OCI-LY1 (cell line): ENCODE data around the gene FMN1.

Experiments
- EZH2 ChIP-seq: fragments of 200-600 bp; sonication (generic), shearing (Covaris generic); IDR thresholded peaks from 2 replicates; pipeline ENCODE4 v1.8.0; 2017; ENCODE audit warnings: borderline replicate concordance, mixed run types, mild to moderate bottlenecking, antibody characterized with exemption, low read length, moderate library complexity, mixed read lengths
- TF ChIP-seq, protein P1 (sequence below): fragments of 200-600 bp; sonication (generic), shearing (Covaris generic); IDR thresholded peaks from 2 replicates; pipeline ENCODE4 v1.5.1; 2017; ENCODE audit warnings: mild to moderate bottlenecking, antibody characterized with exemption, low read length, moderate library complexity, mixed read lengths

DNA sequence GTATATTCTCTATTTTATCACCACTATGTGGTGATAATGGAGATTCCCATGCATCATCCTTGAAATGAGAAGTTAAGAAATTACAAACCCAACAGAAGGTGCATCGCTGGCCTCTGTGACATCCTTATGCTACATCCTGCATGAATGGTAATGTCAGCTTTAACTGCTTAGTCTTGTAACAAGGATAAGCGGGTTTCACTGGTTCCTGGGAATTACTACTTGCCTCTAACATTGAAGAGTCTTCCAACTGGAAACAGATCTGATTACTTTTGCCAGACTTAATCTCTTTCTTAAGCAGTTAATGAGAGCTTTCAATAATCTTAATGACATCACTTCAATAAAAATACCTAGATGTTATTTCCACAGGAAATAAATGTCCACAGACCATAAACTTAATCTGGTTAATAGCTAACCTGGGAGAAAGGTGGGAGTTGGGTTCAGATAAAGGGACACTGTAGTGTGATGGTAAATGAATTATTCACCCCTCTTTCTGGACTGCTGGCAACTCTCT lies 44.0 kb downstream of the FMN1 start:
- TF ChIP-seq EZH2: no peak
- TF ChIP-seq, protein P1, sequence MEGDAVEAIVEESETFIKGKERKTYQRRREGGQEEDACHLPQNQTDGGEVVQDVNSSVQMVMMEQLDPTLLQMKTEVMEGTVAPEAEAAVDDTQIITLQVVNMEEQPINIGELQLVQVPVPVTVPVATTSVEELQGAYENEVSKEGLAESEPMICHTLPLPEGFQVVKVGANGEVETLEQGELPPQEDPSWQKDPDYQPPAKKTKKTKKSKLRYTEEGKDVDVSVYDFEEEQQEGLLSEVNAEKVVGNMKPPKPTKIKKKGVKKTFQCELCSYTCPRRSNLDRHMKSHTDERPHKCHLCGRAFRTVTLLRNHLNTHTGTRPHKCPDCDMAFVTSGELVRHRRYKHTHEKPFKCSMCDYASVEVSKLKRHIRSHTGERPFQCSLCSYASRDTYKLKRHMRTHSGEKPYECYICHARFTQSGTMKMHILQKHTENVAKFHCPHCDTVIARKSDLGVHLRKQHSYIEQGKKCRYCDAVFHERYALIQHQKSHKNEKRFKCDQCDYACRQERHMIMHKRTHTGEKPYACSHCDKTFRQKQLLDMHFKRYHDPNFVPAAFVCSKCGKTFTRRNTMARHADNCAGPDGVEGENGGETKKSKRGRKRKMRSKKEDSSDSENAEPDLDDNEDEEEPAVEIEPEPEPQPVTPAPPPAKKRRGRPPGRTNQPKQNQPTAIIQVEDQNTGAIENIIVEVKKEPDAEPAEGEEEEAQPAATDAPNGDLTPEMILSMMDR: no peak
